Common myeloid progenitor, CD34-positive (primary cell): ENCODE results near the gene UBA6.

Source experiments
- CTCF ChIA-PET: fragments of 350-600 bp; sonication (Branson Sonifier 250); formaldehyde crosslinking; loops from one replicate; lab custom pipeline; 2021; ENCODE audit warnings: antibody characterized with exemption; lab: Charles Lee
- POLR2A ChIA-PET: fragments of 350-600 bp; sonication (Branson Sonifier 250); formaldehyde crosslinking; loops from one replicate; lab custom pipeline; 2021; ENCODE audit warnings: antibody characterized with exemption; lab: Charles Lee
- DNase-seq, 3 donors: peaks; one replicate each; pipeline versions ENCODE4 v3.0.0 to v3.0.0-alpha.2; 2013
- H3K27ac ChIP-seq, 2 experiments: 1 replicate in 1 of 2; 2 replicates in 1 of 2; pipeline ENCODE4 v1.7.0; 2013; ENCODE audit warnings: inconsistent platforms in 2 of 2, low read length in 2 of 2, mild to moderate bottlenecking in 2 of 2, low read depth in 1 of 2, moderate library complexity in 1 of 2; ENCODE audit not compliant: severe bottlenecking in 2 of 2, insufficient read depth in 1 of 2, poor library complexity in 1 of 2
- H3K27me3 ChIP-seq, 5 experiments: replicated peaks in 2 of 5; 1 replicate in 3 of 5; 2 replicates in 2 of 5; pipeline versions ENCODE4 v1.6.1 to v1.7.0; 2013; ENCODE audit warnings: low read length in 4 of 5, mild to moderate bottlenecking in 2 of 5, moderate library complexity in 2 of 5, inconsistent platforms in 1 of 5; ENCODE audit not compliant: insufficient read depth in 5 of 5, control insufficient read depth in 4 of 5
- H3K36me3 ChIP-seq, 4 experiments: 1 replicate in 2 of 4; 2 replicates in 2 of 4; pipeline versions ENCODE4 v1.6.1 to v1.7.0; 2013; ENCODE audit warnings: low read length in 3 of 4, control low read depth in 1 of 4, mild to moderate bottlenecking in 1 of 4; ENCODE audit not compliant: control insufficient read depth in 4 of 4, insufficient read depth in 4 of 4
- H3K4me1 ChIP-seq, 4 experiments: 1 replicate in 3 of 4; 2 replicates in 1 of 4; pipeline versions ENCODE4 v1.6.1 to v1.7.1; 2013; ENCODE audit warnings: low read length in 3 of 4, mild to moderate bottlenecking in 3 of 4, control low read depth in 1 of 4, inconsistent platforms in 1 of 4, moderate library complexity in 1 of 4; ENCODE audit not compliant: control insufficient read depth in 4 of 4, insufficient read depth in 4 of 4; ENCODE audit errors: control extremely low read depth in 1 of 4
- H3K4me3 ChIP-seq, 7 experiments: 1 replicate in 4 of 7; 2 replicates in 3 of 7; pipeline versions ENCODE4 v1.5.1 to v1.7.0; 2013; ENCODE audit warnings: mild to moderate bottlenecking in 7 of 7, low read length in 6 of 7, moderate library complexity in 6 of 7, inconsistent platforms in 2 of 7, low read depth in 2 of 7, control low read depth in 1 of 7; ENCODE audit not compliant: insufficient read depth in 4 of 7, control insufficient read depth in 1 of 7; ENCODE audit errors: extremely low read depth in 1 of 7
- H3K9me3 ChIP-seq, 5 experiments: 1 replicate in 4 of 5; 2 replicates in 1 of 5; pipeline versions ENCODE4 v1.6.1 to v1.7.1; 2013; ENCODE audit warnings: low read length in 4 of 5, mild to moderate bottlenecking in 2 of 5, inconsistent platforms in 1 of 5, low read depth in 1 of 5, moderate library complexity in 1 of 5; ENCODE audit not compliant: control insufficient read depth in 4 of 5, insufficient read depth in 2 of 5; ENCODE audit errors: control extremely low read depth in 1 of 5
- WGBS: methylation state at CpG from one replicate; pipeline ENCODE4 v1.1.5; 2013; ENCODE audit not compliant: insufficient coverage; 5-methylcytosine and 5-hydroxymethylcytosine counted together

UBA6 gene

DNA sequence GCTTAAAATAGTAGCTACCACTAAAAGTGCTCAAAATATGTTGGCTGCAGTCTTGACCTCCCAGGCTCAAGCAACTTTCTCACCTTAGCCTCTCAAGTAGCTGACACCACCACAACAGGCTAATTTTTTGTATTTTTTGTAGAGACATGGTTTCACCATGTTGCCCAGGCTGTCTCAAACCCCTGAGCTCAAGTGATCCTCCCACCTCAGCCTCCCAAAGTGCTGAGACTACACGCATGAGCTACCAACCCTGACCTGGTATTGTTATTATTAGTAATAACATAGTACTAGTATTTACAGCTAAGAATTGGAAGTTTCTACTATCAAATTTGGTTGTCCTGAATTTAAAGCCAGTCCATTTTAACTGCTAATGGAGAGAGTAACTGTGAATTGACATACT is 124.4 kb downstream of the UBA6 start:
- Histone ChIP-seq H3K4me1 (peaks cover 26 to 59% (median 57%) of the 10 kb centered on the region in 4 experiments), H3K9me3 (no peaks in the 10 kb centered on the region), H3K36me3 (peaks cover 0 to 14% (median 0%) of the 10 kb centered on the region in 4 experiments), H3K4me3 (no peak overlapping the region), H3K27me3 (no peaks in the 10 kb centered on the region), H3K27ac (peak overlapping the region in 1 of 2 experiments; percentile 71)
- WGBS: no CpG with 5 or more reads among the region's 1 CpG
- no peak for DNase-seq
- ChIA-PET POLR2A (no interaction called here), CTCF (no interaction called here)

DNA sequence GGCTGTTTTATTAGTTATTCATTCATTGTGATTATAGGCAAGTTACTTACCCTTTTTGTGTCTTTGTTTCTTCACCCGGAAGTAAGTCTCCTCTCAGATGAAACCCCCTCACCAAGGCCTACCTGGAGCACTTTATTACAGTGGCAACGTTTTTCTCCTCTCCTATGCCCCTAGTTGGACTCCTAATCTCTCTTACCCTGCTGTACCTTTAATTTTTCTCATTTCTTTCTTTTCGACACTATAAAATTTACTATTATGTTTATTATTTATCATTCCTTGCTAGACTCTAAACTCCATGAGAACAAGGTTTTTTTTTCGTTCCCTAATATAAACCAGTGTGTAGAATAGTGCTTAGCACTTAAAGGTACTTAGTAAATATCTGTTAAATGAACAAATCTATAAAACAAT is 124.9 kb downstream of the UBA6 start:
- ChIA-PET CTCF (no interaction called here), POLR2A (no interaction called here)
- 83% methylated on average over 1 of the region's 4 CpGs for WGBS

DNA sequence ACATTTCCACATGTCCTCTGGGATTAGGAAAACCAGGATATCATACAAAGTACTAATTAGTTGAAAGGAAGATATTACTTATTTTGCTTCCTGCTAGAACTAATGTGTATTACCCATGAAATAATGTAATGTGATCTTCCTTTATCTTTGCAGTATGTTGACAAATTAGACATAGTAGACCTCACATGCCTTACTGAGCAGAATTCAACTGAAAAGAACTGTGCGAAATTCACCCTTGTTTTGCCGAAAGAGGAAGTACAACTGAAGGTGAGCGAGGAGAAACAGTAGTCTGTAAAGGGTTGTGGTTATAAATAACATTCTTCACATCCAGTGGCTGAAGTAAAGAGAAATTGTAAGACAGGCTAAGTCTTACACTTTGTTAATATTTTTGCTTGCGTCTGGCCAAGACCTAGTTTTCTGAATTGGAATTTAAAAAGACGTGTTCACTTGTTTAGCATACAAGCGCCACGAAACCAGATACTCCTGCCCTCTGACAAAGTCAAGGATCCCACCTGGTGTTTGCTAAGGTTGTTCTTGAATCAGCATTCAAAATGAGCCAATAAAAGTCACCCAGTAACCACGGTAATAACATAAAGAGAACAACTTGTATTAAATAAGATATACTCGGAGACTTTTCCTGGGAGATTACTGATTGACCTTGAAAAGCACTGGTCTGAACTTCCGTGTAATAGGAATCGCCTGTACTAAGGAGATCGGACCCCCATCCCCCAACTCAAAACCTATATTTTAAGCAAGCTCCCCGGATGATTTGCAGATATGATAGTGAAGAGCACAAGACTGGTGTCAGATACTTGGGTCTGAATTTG is 125.5 kb downstream of the UBA6 start:
- Histone ChIP-seq H3K4me3 (peak overlapping the region in 6 of 7 experiments; percentile 17 to 52 (median 28)), H3K27me3 (no peaks in the 10 kb centered on the region), H3K36me3 (peaks cover 0 to 14% (median 0%) of the 10 kb centered on the region in 4 experiments), H3K9me3 (no peaks in the 10 kb centered on the region), H3K4me1 (peaks cover 16 to 56% (median 51%) of the 10 kb centered on the region in 4 experiments), H3K27ac (peak overlapping the region; percentile 56 to 71)
- ChIA-PET CTCF (no interaction called here), POLR2A (no interaction called here)
- WGBS: 19% methylated on average over 7 of the region's 13 CpGs
- peak; percentile 67 to 95 (median 91) for DNase-seq

More for the DNA sequence above, 124.9 kb downstream of the UBA6 start:
- no peak for DNase-seq
- Histone ChIP-seq H3K4me1 (peaks cover 23 to 57% (median 56%) of the 10 kb centered on the region in 4 experiments), H3K36me3 (peaks cover 0 to 14% (median 0%) of the 10 kb centered on the region in 4 experiments), H3K27me3 (no peaks in the 10 kb centered on the region), H3K9me3 (no peaks in the 10 kb centered on the region), H3K27ac (peak overlapping the region in 1 of 2 experiments; percentile 71), H3K4me3 (peak overlapping the region in 1 of 7 experiments; percentile 52)

DNA sequence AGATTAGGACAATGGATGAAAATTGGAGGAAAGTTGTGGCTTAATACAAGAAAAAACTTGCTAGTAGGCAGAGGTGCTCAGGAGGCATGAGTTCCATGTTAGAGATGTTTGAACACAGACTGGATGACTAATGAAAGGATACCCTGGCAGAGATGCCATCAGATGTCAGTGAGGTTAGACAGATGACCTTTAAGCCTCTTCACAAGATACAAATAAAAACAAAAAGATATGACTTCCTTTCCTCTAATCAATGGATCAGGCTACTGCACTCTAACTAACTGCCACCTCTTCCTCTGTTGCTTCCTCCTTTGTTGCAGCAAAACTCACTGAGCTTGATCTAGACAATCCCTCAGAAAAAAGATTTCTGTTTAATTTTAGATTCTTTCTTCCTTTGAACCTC is 127.8 kb downstream of the UBA6 start:
- no peaks in the 10 kb centered on the region for H3K9me3 ChIP-seq
- H3K27ac ChIP-seq: no peak overlapping the region
- DNase-seq: peak in 2 of 3 donors; percentile 28 to 57
- CTCF ChIA-PET: interaction anchor here (1.5 kb wide), 1 partner anchor 12 kb away, joined by 3 read pairs; no protein-coding TSS in a partner anchor
- no peaks in the 10 kb centered on the region for H3K27me3 ChIP-seq
- POLR2A ChIA-PET: no interaction called here
- no peak overlapping the region for H3K4me3 ChIP-seq
- peaks cover 16 to 52% (median 50%) of the 10 kb centered on the region in 4 experiments for H3K4me1 ChIP-seq
- H3K36me3 ChIP-seq: peaks cover 0 to 5% (median 0%) of the 10 kb centered on the region in 4 experiments

DNA sequence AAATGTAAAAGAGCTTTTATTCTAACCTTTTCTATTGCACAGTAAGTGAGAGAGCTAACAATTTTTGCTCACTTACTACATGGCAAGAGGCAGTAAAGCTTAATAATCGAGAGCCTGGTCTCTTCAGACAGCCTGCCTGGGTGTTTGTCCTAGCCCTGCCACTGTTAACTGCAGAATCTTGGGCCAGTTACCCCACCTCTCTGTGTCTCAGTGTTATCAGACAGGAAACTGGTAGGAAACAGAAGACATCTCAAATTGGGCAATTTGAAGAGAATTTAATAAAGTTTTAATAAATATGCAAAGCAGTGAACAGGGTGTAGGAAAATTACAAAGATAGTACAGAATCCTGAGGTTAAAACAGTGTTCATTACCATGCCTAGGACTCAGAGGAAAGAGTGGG is 129.0 kb downstream of the UBA6 start:
- H3K27me3 ChIP-seq: no peaks in the 10 kb centered on the region
- 0% methylated on average over 1 of the region's 1 CpG for WGBS
- H3K4me3 ChIP-seq: no peak overlapping the region
- ChIA-PET POLR2A (no interaction called here), CTCF (interaction anchor here (1.7 kb wide), 1 partner anchor 48 kb away, joined by 4 read pairs; no protein-coding TSS in a partner anchor)
- DNase-seq: peak in 2 of 3 donors; percentile 41 to 69
- no peaks in the 10 kb centered on the region for H3K9me3 ChIP-seq
- H3K4me1 ChIP-seq: peaks cover 16 to 52% (median 44%) of the 10 kb centered on the region in 4 experiments
- H3K36me3 ChIP-seq: peaks cover 0 to 4% (median 0%) of the 10 kb centered on the region in 4 experiments
- peak overlapping the region in 1 of 2 experiments; percentile 39 for H3K27ac ChIP-seq

DNA sequence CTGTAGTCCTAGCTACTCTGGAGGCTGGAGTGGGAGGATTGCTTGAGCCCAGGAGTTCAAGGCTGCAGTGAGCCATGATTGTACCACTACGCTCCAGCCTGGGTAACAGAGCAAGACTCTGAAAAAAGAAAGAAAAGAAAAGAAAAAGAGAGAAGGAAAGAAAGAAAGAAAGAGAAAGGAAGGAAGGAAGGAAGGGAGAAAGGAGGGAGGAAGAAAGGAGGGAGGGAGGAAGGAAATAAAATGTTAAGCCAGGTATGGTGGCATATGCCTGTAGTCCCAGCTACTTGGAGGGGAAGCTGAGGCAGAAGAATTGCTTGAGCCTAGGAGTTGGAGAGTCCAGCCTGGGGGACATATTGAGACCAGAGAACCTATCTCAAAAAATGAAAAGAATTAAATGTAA is 130.4 kb downstream of the UBA6 start:
- 100% methylated on average over 1 of the region's 1 CpG for WGBS
- CTCF ChIA-PET: interaction anchor here (1.2 to 1.7 kb wide), 2 partner anchors 9 to 50 kb away, joined by 4 read pairs; no protein-coding TSS in a partner anchor
- POLR2A ChIA-PET: no interaction called here

DNA sequence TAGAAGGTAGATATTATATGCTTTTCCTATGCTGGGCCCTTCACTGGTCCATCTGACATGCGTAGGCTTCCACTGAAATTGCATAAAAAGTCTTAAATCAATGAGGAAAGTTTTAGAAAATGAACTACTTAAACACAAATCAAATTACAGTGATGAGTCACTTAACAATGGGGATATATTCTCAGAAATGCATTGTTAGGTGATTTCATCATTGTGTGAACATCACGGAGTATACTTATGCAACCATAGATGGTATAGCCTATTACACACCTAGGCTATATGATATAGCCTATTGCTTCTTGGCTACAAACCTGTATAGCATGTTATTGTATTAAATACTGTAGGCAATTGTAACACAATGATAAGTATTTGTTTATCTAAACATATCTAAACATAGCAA is 132.1 kb downstream of the UBA6 start:
- DNase-seq: no peak
- H3K4me1 ChIP-seq: peaks cover 7 to 29% (median 21%) of the 10 kb centered on the region in 4 experiments
- H3K27ac ChIP-seq: no peak overlapping the region
- ChIA-PET POLR2A (interaction anchor here (0.7 kb wide), 1 partner anchor 23 kb away, joined by 4 read pairs; no protein-coding TSS in a partner anchor), CTCF (interaction anchor here (1.0 kb wide), 1 partner anchor 36 kb away, joined by 3 read pairs; no protein-coding TSS in a partner anchor)
- no CpG with 5 or more reads among the region's 2 CpGs for WGBS
- H3K27me3 ChIP-seq: no peaks in the 10 kb centered on the region
- H3K36me3 ChIP-seq: no peaks in the 10 kb centered on the region
- no peaks in the 10 kb centered on the region for H3K9me3 ChIP-seq
- no peak overlapping the region for H3K4me3 ChIP-seq

More for the DNA sequence above, 130.4 kb downstream of the UBA6 start:
- Histone ChIP-seq H3K4me1 (peaks cover 11 to 42% (median 36%) of the 10 kb centered on the region in 4 experiments), H3K4me3 (no peak overlapping the region), H3K36me3 (no peaks in the 10 kb centered on the region), H3K27me3 (no peaks in the 10 kb centered on the region), H3K9me3 (no peaks in the 10 kb centered on the region), H3K27ac (no peak overlapping the region)
- DNase-seq: no peak
